HG02938 (cell line): ENCODE measurements around the gene TLCD1.
"Not testable (repeated sequence)": the region's sequence is repeated elsewhere in the genome, so short reads cannot be mapped to it uniquely, and the experiment has no call there.

Experiments
- ATAC-seq: cut with Tn5 transposase; IDR thresholded peaks from one replicate; pipeline ENCODE4 v1.9.1; 2021; ENCODE audit warnings: mild to moderate bottlenecking, moderate library complexity; ENCODE audit not compliant: unreplicated experiment

Gene TLCD1

GRCh38 chr17:28747051-28747691, 21.1 kb upstream of the TLCD1 start:
- no peak for ATAC-seq

- no peak for ATAC-seq
Measured at GRCh38 chr17:28746611-28747050, 20.6 kb upstream of the TLCD1 start.

GRCh38 chr17:28745786-28746411, 19.9 kb upstream of the TLCD1 start:
- ATAC-seq = no peak

GRCh38 chr17:28744972-28745785, 19.1 kb upstream of the TLCD1 start:
- ATAC-seq = no peak

GRCh38 chr17:28744104-28744971, 18.3 kb upstream of the TLCD1 start:
- ATAC-seq = peak; percentile 18

GRCh38 chr17:28743243-28744103, 17.4 kb upstream of the TLCD1 start, which contains the start of gene TRAF4:
Gene TRAF4 (plus strand): TSS chr17:28744011. CDS start chr17:28744113, 102 bp downstream.
- peak; percentile 50 for ATAC-seq

- no peak for ATAC-seq
Measured at GRCh38 chr17:28741358-28742349, 15.6 kb upstream of the TLCD1 start.

GRCh38 chr17:28740406-28741357, 14.6 kb upstream of the TLCD1 start:
- ATAC-seq = no peak

GRCh38 chr17:28738680-28739384, 12.8 kb upstream of the TLCD1 start:
- ATAC-seq = no peak

GRCh38 chr17:28737770-28738679, 12.0 kb upstream of the TLCD1 start:
- peak; percentile 71 for ATAC-seq

- ATAC-seq = no peak
Measured at GRCh38 chr17:28737316-28737715, 11.3 kb upstream of the TLCD1 start.

GRCh38 chr17:28735913-28736769, 10.1 kb upstream of the TLCD1 start:
- not testable (repeated sequence) for ATAC-seq

- no peak for ATAC-seq
Measured at GRCh38 chr17:28735242-28735722, 9.2 kb upstream of the TLCD1 start.

- no peak for ATAC-seq
Measured at GRCh38 chr17:28734712-28735241, 8.7 kb upstream of the TLCD1 start.
